ENCODE results near the gene FRMPD4. TPM values are rescaled to one million over a fixed set of nuclear protein-coding genes. Genes with fewer than 3 reads are reported as not detected.

FRMPD4 gene
- total RNA-seq, 1 experiment from 2014 or later, result 0.24 TPM

- no CpG with 5 or more reads among the region's 3 CpGs for WGBS (ENCODE audit: extremely low coverage, insufficient read length, low lambda C conversion rate)
- H3K27me3 Mint-ChIP-seq (ENCODE audit: low read depth), result no peaks in the 10 kb centered on the region
Observed at GRCh38 chrX:12332786-12333347, 194.6 kb downstream of the FRMPD4 start.

More at GRCh38 chrX:12332786-12333347, 194.6 kb downstream of the FRMPD4 start:
- Histone ChIP-seq H3K14ac (ENCODE audit: insufficient read depth, low read length) (no peak overlapping the region), H3T11ph (ENCODE audit: low read length) (no peak overlapping the region), H3K79me1 (ENCODE audit: insufficient read depth, low read depth, low read length, poor library complexity, severe bottlenecking) (no peaks in the 10 kb centered on the region), H3K27me3 (ENCODE audit: insufficient read depth, low read length) (no peaks in the 10 kb centered on the region), H2BK5ac (ENCODE audit: insufficient read length, low read length) (no peak overlapping the region), H2BK120ac (ENCODE audit: low read depth, low read length, poor library complexity, severe bottlenecking) (no peak overlapping the region), H4K91ac (ENCODE audit: insufficient read length, low read depth, low read length) (no peak overlapping the region), H3K9me3 (ENCODE audit: control insufficient read depth, low read depth, low read length) (no peaks in the 10 kb centered on the region), H3K79me2 (ENCODE audit: insufficient read depth, low read length) (no peaks in the 10 kb centered on the region), H4K5ac (ENCODE audit: insufficient read length, low read depth, low read length) (no peak overlapping the region), H3K4me1 (ENCODE audit: insufficient read depth, low read length) (no peaks in the 10 kb centered on the region; the same call in 1 of the 2 replicates), H2BK20ac (ENCODE audit: low read depth, low read length, poor library complexity, severe bottlenecking) (no peak overlapping the region), H4K20me1 (ENCODE audit: control insufficient read depth, insufficient read depth, insufficient read length) (no peaks in the 10 kb centered on the region), H3K23ac (ENCODE audit: insufficient read length, low read depth, low read length) (no peak overlapping the region), H4K8ac (replicated peaks; ENCODE audit: insufficient read length, low read depth, low read length) (no peak overlapping the region), H3K23me2 (ENCODE audit: insufficient read length, low read depth, low read length, poor library complexity, severe bottlenecking) (no peaks in the 10 kb centered on the region), H2AK5ac (ENCODE audit: insufficient read length, low read length) (no peak overlapping the region), H3K4ac (ENCODE audit: low read depth, low read length) (no peak overlapping the region), H3K9ac (ENCODE audit: extremely low read depth, insufficient read length, low read length) (no peak overlapping the region), H2AFZ (ENCODE audit: low read length) (no peak overlapping the region), H3K4me2 (ENCODE audit: insufficient read depth, insufficient read length, low read length) (no peak overlapping the region), H3K18ac (ENCODE audit: insufficient read length, low read depth, low read length) (no peak overlapping the region), H2BK12ac (ENCODE audit: insufficient read length, low read depth, low read length) (no peak overlapping the region), H3K27ac (ENCODE audit: insufficient read length, low read depth, low read length) (no peak overlapping the region), H3K56ac (ENCODE audit: insufficient read length, low read depth, low read length) (no peak overlapping the region), H2BK15ac (ENCODE audit: low read depth, low read length) (no peak overlapping the region)
- no peak for DNase-seq
- peaks cover 45 to 53% of the 10 kb centered on the region in 2 experiments for H3K9me3 Mint-ChIP-seq
- peaks cover 3 to 5% of the 10 kb centered on the region in 2 experiments; a peak in 3 of 4 replicates for H3K4me1 Mint-ChIP-seq
- TF ChIP-seq CTCF (conservative IDR thresholded peaks at IDR 0.05), result no peak
- no peak overlapping the region for H3K4me3 Mint-ChIP-seq
- no peaks in the 10 kb centered on the region for H3K36me3 Mint-ChIP-seq (ENCODE audit: insufficient read depth in 1 of 3, low read depth in 3 of 3)
- H3K27ac Mint-ChIP-seq, result no peak overlapping the region

Data from H9 (cell line).